ENCODE data around the gene LOX.

Gene LOX

DNA sequence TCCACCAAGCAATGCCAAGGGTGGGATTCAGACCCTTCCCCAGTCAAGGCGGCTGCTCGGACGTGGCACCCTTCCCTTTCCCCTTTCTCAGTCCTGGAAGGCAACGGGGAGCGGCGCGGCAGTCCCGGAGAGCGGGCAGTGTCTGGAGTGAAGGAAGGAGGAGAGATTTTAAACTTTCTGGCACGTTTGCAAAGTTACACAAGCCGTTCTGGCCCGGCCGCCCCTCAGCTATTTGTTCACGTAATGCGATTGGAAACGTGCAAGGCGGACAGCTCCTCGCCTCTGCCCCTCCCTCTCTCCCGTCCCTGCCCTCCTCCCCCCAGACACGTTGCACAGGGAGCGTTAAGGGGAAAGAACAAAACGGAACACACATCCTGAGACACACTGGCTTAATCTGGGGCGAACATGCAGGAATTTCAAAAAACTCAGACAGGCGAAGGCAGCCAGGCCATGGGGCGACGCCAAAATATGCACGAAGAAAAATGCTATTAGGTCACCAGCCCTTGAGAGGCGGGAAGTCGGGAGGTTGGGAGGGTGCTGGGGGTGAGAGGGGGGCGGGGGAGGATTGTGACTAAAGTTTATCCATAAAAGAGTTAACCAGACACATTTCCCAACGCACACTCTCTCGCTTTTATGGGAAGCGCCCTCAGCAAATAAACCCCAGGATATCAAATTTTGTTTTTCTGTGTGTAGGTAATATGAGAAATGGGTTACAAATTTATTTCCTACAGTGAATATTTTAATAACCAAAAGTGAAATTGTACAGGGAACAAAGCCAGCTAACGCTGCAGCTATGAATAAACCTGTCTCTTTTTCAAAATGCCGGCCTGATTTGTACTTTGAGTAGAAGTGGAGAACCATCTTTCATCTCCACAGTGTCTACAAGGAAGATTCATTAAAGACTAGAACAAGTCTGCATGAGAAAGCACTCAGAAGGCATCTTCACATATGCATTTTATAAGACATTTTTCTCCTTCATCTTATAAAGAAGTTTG is at the start of gene LOX:
Gene LOX, minus strand, starts transcription at position 144 of the 995 bp plus-strand sequence. CDS start 274 bp downstream, outside the sequence.
- peak; percentile 77 for DNase-seq

DNA sequence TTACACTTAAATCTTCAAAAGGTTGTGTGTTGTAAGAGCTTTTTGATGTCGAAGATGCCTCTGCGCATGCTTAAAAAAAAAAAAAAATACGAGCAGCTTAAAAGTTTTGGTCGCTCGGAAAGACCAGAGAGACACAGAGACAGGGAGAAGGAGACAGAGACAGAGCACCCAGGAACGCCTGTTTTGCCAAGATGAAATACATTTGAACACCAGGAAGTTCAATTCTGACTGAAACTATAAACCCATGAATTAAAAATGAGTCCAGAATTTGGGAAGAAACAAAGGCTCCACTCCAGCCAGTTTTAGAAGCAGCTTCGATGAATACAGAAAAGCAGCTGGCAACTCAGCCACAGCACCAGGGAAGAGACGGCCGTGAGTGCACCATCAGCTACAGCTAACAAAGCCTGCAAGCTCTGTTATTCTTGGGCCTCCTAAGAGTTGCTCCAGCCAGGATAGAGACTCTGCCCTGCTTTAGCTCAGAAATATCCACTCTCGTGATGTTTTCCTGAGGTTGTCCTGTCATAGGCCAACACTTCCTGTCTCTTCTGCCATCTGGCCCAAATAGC is 48.8 kb upstream of the LOX start:
- no peak for DNase-seq

DNA sequence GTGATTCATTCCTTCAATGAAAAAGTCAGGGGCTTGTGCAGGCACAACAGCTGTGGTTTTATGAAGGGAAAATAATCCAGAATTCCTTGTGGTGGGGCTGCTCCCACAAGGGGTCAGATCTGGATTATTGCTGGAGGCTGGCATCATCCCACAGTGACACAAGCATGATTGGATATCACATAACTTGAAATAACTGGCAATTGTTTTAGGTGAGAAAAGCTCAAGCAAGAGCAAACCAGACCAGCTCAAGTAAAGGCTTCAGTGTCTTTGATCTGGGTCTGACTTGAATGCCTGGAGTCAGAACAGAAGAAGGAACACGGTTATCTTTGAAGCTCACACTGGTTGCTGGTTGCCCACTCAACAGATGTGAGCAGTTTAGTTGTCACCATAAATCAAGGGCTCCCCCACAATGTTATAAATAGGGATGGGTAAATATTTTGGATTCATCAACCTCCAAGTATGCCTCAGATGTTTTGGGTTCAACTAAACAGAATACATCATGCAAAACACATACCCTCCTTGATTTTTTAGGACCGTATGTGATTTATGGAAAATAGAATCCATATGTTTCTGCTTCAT is 48.2 kb upstream of the LOX start:
- DNase-seq = peak; percentile 88

DNA sequence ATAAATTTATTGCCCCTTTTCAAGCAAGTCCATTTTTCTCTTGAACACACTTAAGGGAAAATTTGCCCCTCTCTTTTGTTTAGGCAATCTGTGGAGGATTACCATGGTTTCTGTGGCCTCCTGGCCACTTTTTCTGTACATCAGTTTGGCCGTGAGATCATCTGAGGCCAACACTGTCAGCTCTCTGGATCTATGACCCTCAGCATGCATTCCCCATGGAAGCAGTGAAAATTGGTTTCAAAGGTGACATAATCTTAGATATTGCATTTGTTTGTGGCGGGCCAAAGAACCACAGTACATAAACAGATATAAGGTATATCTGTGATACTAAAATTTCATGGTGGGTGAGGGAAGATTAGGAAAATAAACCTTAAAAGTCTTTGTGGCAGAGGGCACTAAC is 46.7 kb upstream of the LOX start:
- no peak for DNase-seq

DNA sequence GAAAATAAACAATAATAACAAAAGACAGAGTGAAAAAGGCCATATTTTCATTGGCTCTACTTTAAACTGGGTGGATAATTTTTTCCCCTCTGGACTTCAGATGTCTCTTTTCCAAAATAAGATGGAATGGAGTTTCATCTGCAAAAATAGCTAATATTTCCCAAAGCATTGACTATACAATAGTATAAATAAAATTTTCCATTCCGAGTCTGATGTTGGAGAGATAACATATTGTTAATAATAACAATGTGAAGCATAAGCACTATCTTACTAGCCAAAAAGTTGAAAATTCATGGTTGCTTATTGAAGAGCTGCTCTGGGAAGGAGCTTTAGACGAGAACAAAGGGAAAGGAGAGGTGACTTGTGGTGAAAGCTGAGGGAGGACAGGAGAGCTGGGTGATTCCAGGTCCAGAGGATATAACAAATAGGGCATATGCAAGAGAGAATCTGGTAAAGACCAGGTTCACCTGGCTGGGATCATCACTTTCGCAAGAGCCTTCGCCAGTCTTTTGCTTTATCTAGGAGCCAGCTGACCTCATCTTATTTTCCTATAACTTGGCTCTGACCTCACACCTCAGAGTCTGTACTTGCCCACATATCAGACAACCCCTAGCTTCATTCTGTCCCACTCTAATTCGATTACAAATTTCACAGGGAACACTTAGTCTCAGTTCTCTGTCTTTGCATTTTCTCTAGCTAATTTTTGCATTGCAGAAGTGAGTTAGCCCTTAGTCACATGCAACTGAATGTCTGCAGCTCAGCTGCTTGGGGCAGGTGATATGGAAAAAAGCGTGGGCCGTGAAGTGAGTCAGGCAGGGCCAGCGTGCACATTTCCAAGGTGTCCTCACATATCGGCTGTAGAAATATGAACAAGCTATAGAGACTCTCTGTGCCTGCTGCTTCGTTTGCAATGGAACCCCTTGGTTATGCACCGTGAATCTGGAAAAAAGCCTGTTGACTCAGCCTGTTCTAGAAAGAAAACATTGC is 43.7 kb upstream of the LOX start:
- no peak for DNase-seq

- DNase-seq = peak; percentile 12
Observed at GRCh38 chr5:122120957-122121356, 42.9 kb upstream of the LOX start.

- no peak for DNase-seq
Observed at GRCh38 chr5:122120493-122120892, 42.4 kb upstream of the LOX start.

GRCh38 chr5:122119205-122119604 is 41.1 kb upstream of the LOX start:
- DNase-seq = no peak

- no peak for DNase-seq
Observed at GRCh38 chr5:122118356-122118948, 40.4 kb upstream of the LOX start.

- DNase-seq = no peak
Observed at GRCh38 chr5:122114501-122114900, 36.4 kb upstream of the LOX start.

- DNase-seq = peak; percentile 53
Observed at GRCh38 chr5:122112733-122113558, 34.9 kb upstream of the LOX start.

GRCh38 chr5:122112063-122112462 is 34.0 kb upstream of the LOX start:
- no peak for DNase-seq

DNA sequence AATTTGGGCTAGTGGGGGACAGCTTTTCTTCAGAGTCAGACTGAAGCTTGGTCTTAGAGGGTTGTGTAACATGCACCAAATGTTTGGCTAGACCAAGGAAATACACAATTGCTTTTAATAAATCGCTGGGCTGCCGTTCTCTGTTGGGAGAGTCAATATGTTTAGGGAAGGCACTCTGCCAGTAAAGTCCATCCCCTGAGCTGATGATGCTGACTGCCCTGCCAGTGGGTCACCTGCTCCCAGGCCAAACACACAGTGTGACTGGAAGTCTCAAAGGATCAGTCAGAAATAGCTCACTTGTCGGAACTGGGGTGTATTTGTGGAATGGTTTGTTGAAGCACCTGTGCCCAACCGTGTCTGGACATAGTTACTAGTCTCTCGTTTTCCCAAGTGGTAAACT is 33.4 kb upstream of the LOX start:
- no peak for DNase-seq

DNA sequence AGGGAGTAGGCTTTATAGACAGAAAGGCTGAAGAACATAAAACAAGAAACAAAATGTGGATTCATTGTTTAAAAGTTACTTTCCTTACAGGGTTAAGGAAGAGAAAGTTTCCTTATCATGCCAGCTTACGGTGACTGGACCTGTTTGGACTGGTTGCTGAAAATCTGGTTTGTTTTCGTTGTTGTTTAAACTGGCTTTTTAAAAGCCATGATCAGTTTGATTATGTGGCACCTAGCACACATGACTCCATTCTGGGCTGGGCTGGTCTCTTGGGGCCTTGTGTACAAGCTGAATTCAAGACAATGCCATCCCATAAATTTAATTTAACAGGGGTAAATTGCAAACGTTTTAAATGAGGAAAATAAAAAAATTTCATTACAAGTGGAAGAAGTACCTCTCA is 32.9 kb upstream of the LOX start:
- no peak for DNase-seq

DNA sequence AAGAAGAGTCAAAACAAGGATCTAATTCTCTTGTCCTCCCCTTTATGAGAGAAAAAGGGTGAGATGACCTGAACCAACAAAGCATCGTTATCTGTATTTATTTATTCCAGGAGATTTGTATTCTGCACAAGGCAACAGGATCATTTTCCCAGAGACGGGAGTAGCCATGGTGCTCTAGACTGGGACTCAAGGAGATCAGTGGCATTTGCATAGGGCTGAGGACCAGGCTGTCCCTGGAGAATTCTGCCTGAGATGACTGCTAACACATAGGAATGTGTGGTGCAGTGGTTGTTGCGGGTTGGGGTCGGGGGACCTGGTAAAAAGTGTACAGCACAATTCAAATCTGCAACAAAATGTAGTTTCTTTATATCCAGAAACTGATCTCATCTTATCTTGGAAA is 29.0 kb upstream of the LOX start:
- DNase-seq = no peak

DNA sequence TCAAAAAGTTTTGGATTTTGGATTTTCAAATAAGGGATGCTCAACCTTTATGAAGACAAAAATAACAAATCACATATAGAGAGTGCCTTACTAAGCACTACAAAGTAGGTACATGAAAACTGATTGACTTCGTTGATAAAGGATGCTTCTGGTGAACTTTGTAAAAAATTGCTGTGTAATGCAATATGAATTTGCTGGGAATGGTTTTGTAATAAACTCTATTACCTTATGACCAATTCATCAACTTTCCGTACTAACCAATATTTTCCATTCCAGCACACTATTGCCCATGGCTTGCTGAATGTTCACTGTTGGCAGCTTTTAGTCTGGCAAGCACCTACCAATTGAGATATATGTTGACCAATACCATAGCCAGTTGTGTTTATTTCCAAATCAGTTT is 27.9 kb upstream of the LOX start:
- DNase-seq = no peak

DNA sequence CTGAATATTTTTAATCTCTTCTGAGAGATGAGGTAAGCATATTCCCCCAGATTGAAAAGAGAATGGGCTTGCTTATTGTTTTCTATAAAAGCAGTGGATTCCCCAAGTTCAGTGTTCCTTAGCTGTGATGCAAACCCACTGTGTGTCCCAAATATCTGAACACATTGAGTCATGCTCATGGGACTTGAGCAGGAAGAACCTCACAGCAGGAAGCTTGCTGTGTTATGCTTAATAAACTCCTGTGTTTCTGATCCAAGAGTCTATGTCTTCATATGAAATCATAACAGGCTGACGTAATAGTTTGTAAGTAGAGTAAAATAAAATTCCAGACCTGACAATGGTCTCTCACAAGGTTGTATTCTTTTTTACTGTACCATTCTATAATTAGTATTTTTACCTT is 24.8 kb upstream of the LOX start:
- DNase-seq = no peak

GRCh38 chr5:122101636-122102285 is 23.7 kb upstream of the LOX start:
- DNase-seq = peak; percentile 33

DNA sequence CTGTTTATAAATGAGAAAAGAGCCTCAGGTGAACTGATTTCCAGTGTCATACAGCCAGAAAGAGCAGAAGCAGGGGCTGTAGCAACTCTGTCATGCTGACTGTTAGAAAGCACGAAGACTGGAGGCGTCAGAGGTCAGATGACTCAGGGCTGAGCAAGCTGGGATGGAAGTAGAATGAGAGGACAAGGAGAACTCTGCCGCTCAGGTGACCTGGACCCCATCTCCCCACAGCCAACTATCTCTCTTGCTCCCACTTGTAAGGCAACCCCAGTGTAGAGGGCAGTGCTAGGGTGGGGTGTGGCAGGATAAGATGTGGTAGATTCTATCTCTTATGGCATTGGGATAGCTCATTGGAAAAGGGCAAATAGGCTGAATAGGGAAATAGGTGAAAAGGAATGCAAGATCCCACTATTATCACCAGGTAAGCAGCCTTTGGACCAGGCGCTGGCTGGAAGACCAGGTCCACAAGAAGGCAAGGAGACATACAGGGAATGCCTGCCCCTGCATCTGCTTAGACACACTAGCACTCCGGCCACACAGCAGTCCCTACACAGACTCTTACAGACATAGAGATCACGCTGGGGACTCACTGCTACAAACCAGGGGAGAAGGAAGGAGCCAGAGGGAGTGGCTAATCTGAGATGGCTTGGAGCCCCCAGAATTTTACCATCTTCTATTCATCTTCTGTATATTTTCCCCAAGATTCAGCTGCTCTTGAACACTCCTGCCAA is 21.2 kb upstream of the LOX start:
- no peak for DNase-seq

DNA sequence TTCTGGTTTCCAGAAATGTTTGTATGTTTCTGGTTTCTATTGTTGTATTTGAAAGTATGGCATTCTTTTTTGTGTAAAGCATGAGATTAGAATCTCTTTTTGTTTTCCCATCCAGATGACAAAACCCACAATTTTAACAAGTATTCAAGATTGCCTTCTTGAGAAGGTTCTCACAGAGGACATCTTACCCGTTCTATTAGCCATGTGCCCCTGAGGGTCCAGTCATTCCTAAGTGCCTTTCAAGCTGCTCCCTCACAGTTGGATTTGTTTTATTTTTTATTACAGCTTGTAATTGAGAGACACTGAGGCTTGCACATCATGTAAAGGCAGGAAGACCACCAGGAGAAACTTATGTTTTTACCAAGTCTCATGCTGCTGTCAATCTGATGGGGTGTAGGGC is 19.3 kb upstream of the LOX start:
- DNase-seq = no peak

Measured in GDM1 (cell line).